H9 (cell line): ENCODE measurements around the gene TMEM106C. TPM values are rescaled to one million over a fixed set of nuclear protein-coding genes. Genes with fewer than 3 reads are reported as not detected.

ENCODE experiments used
- DNase-seq: peaks from one replicate; pipeline ENCODE4 v3.0.0-alpha.2; 2017
- H2AFZ ChIP-seq: one replicate; pipeline ENCODE4 v1.6.1; 2013; ENCODE audit warnings: mild to moderate bottlenecking, low read length, control low read depth, moderate library complexity
- H2AK5ac ChIP-seq: 2 replicates; pipeline ENCODE4 v1.6.1; 2013; ENCODE audit warnings: low read length, control low read depth, mixed read lengths; ENCODE audit not compliant: insufficient read length
- H2BK120ac ChIP-seq: one replicate; pipeline ENCODE4 v1.6.1; 2013; ENCODE audit warnings: low read depth, mild to moderate bottlenecking, low read length, control low read depth, inconsistent platforms; ENCODE audit not compliant: poor library complexity, severe bottlenecking
- H2BK12ac ChIP-seq: 2 replicates; pipeline ENCODE4 v1.6.1; 2013; ENCODE audit warnings: low read length, control low read depth, mixed read lengths, low read depth; ENCODE audit not compliant: insufficient read length
- H2BK15ac ChIP-seq: 2 replicates; pipeline ENCODE4 v1.6.1; 2013; ENCODE audit warnings: low read depth, low read length, control low read depth
- H2BK20ac ChIP-seq: one replicate; pipeline ENCODE4 v1.6.1; 2013; ENCODE audit warnings: low read depth, mild to moderate bottlenecking, low read length, control low read depth, inconsistent platforms; ENCODE audit not compliant: poor library complexity, severe bottlenecking
- H2BK5ac ChIP-seq: 2 replicates; pipeline ENCODE4 v1.6.1; 2013; ENCODE audit warnings: low read length, control low read depth, mixed read lengths; ENCODE audit not compliant: insufficient read length
- H3K14ac ChIP-seq: 2 replicates; pipeline ENCODE4 v1.6.1; 2013; ENCODE audit warnings: low read length, control low read depth; ENCODE audit not compliant: insufficient read depth
- H3K18ac ChIP-seq: 2 replicates; pipeline ENCODE4 v1.6.1; 2013; ENCODE audit warnings: low read depth, mild to moderate bottlenecking, mixed read lengths, low read length, control low read depth; ENCODE audit not compliant: insufficient read length
- H3K23ac ChIP-seq: 2 replicates; pipeline ENCODE4 v1.6.1; 2013; ENCODE audit warnings: low read length, control low read depth, mixed read lengths, low read depth; ENCODE audit not compliant: insufficient read length
- H3K23me2 ChIP-seq: 2 replicates; pipeline ENCODE4 v1.6.1; 2013; ENCODE audit warnings: low read depth, mild to moderate bottlenecking, mixed read lengths, low read length, control low read depth; ENCODE audit not compliant: insufficient read length, poor library complexity, severe bottlenecking
- H3K27ac ChIP-seq: 2 replicates; pipeline ENCODE4 v1.5.1; 2013; ENCODE audit warnings: low read length, control low read depth, mixed read lengths, low read depth; ENCODE audit not compliant: insufficient read length
- H3K27me3 ChIP-seq: 2 replicates; pipeline ENCODE4 v1.6.1; 2013; ENCODE audit warnings: low read length, control low read depth, inconsistent platforms; ENCODE audit not compliant: insufficient read depth
- H3K4ac ChIP-seq: 2 replicates; pipeline ENCODE4 v1.6.1; 2013; ENCODE audit warnings: low read depth, mild to moderate bottlenecking, control low read depth, inconsistent platforms, low read length, moderate library complexity
- H3K4me1 ChIP-seq: 2 replicates; pipeline ENCODE4 v1.6.1; 2013; ENCODE audit warnings: low read length, control low read depth, inconsistent platforms; ENCODE audit not compliant: insufficient read depth
- H3K4me2 ChIP-seq: 2 replicates; pipeline ENCODE4 v1.6.1; 2013; ENCODE audit warnings: low read length, control low read depth, mixed read lengths; ENCODE audit not compliant: insufficient read length, insufficient read depth
- H3K56ac ChIP-seq: 2 replicates; pipeline ENCODE4 v1.6.1; 2013; ENCODE audit warnings: low read depth, mild to moderate bottlenecking, mixed read lengths, low read length, control low read depth; ENCODE audit not compliant: insufficient read length
- H3K79me1 ChIP-seq: 2 replicates; pipeline ENCODE4 v1.6.1; 2013; ENCODE audit warnings: low read depth, mild to moderate bottlenecking, moderate library complexity, low read length, control low read depth, inconsistent platforms; ENCODE audit not compliant: insufficient read depth, poor library complexity, severe bottlenecking
- H3K79me2 ChIP-seq: 2 replicates; pipeline ENCODE4 v1.6.1; 2013; ENCODE audit warnings: low read length, control low read depth, inconsistent platforms; ENCODE audit not compliant: insufficient read depth
- H3K9ac ChIP-seq: 2 replicates; pipeline ENCODE4 v1.6.1; 2013; ENCODE audit warnings: low read length, control low read depth, mixed read lengths; ENCODE audit not compliant: insufficient read length; ENCODE audit errors: extremely low read depth
- H3K9me3 ChIP-seq: one replicate; pipeline ENCODE4 v1.6.1; 2013; ENCODE audit warnings: low read depth, low read length, inconsistent platforms; ENCODE audit not compliant: control insufficient read depth
- H3T11ph ChIP-seq: one replicate; pipeline ENCODE4 v1.6.1; 2013; ENCODE audit warnings: mild to moderate bottlenecking, low read length, control low read depth, inconsistent platforms
- H4K20me1 ChIP-seq: one replicate; pipeline ENCODE4 v1.6.1; 2013; ENCODE audit not compliant: control insufficient read depth, insufficient read length, insufficient read depth
- H4K5ac ChIP-seq: 2 replicates; pipeline ENCODE4 v1.6.1; 2013; ENCODE audit warnings: low read depth, mild to moderate bottlenecking, mixed read lengths, low read length, control low read depth; ENCODE audit not compliant: insufficient read length
- H4K8ac ChIP-seq: replicated peaks from 2 replicates; pipeline ENCODE4 v1.6.1; 2013; ENCODE audit warnings: low read length, control low read depth, mixed read lengths, low read depth; ENCODE audit not compliant: insufficient read length
- H4K91ac ChIP-seq: 2 replicates; pipeline ENCODE4 v1.6.1; 2013; ENCODE audit warnings: low read depth, mild to moderate bottlenecking, moderate library complexity, mixed read lengths, low read length, control low read depth; ENCODE audit not compliant: insufficient read length
- H3K27ac Mint-ChIP-seq, 3 experiments: 2 replicates in 2 of 3; 3 replicates in 1 of 3; pipeline ENCODE4 v1.8.0; 2020 to 2021; ENCODE audit warnings: mixed read lengths in 3 of 3, mild to moderate bottlenecking in 1 of 3, moderate library complexity in 1 of 3
- H3K27me3 Mint-ChIP-seq: 2 replicates; pipeline ENCODE4 v1.8.0; 2021; ENCODE audit warnings: low read depth, mild to moderate bottlenecking, moderate library complexity, mixed read lengths
- H3K36me3 Mint-ChIP-seq, 3 experiments: 2 replicates in 2 of 3; 3 replicates in 1 of 3; pipeline ENCODE4 v1.8.0; 2020 to 2021; ENCODE audit warnings: low read depth in 3 of 3, mixed read lengths in 3 of 3; ENCODE audit not compliant: insufficient read depth in 1 of 3
- H3K4me1 Mint-ChIP-seq, 2 experiments: 2 replicates each; pipeline ENCODE4 v1.8.0; 2020; ENCODE audit warnings: mixed read lengths in 2 of 2
- H3K4me3 Mint-ChIP-seq, 2 experiments: 2 replicates in 1 of 2; 3 replicates in 1 of 2; pipeline ENCODE4 v1.8.0; 2020 to 2021; ENCODE audit warnings: mild to moderate bottlenecking in 2 of 2, mixed read lengths in 2 of 2, moderate library complexity in 1 of 2
- H3K9me3 Mint-ChIP-seq, 2 experiments: 2 replicates in 1 of 2; 3 replicates in 1 of 2; pipeline ENCODE4 v1.8.0; 2020; ENCODE audit warnings: mild to moderate bottlenecking in 2 of 2, mixed read lengths in 2 of 2, moderate library complexity in 1 of 2
- WGBS: extraction: QIAGEN DNeasy Blood & Tissue Kit; methylation state at CpG from one replicate; pipeline ENCODE4 v1.1.7; 2013; ENCODE audit warnings: missing lambda C conversion rate, low lambda C conversion rate, mixed read lengths; ENCODE audit not compliant: insufficient read length; ENCODE audit errors: extremely low coverage; 5-methylcytosine and 5-hydroxymethylcytosine counted together
- total RNA-seq: library from RNA; stranded (reverse); gene quantifications from 2 replicates; pipeline ENCODE4 v1.2.1, GENCODE V29; 2021
- TF ChIP-seq, protein P1 (sequence below): fragments of 200-600 bp; sonication (generic); conservative IDR thresholded peaks from 3 replicates; pipeline ENCODE4 v1.8.0; 2021; ENCODE audit warnings: antibody characterized with exemption, mild to moderate bottlenecking

Gene TMEM106C
- total RNA-seq, 1 experiment from 2014 or later, result 43.7 TPM

DNA sequence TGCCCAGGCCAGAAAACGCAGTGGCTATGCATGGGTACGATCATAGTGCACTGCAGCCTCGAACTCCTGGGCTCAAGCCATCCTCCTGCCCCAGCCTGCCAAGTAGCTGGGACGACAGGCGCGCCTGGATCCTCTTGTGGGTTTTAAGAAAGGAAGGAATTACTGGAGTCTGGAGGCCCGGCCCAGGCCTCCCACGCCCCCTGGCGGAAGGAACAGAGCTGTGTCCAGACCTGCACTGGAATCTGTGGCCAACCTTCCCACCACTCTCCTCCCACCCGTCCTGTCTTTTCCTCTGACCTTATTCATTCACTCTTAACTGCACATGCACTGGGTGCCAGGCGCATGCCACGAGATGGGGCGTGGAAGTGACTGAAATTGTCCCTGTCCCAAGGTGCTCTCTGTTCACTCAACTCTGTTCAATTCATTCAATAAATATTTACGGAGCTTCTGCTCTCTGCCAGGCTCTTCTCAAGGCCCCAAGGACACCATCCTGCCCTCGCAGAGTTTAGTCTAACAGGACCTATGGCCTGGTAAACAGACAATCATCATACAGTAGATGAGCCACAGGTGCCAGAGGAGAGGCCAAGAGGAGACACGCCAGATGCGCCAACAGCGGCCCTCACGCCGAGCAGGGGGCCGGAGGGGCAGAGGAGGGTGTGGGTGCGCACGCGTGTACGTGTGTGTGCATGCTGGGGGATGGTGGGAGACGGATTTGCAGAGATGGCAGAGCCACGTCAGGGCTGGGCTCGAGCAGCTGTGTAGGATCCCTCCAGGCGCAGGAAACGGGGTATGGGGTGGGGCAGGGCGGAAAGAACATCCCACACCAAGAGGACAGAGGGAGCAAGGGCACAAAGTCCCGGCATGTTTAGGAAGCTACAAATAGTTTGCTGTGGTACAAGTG, 13.7 kb upstream of the TMEM106C start:
- H3K36me3 Mint-ChIP-seq, result no peaks in the 10 kb centered on the region
- no peaks in the 10 kb centered on the region for H3K79me2 ChIP-seq
- H3K56ac ChIP-seq, result no peak overlapping the region
- peaks cover 23% of the 10 kb centered on the region for H3K27me3 Mint-ChIP-seq
- no CpG with 5 or more reads among the region's 32 CpGs for WGBS
- no peak overlapping the region for H2BK20ac ChIP-seq
- no peak overlapping the region for H3K14ac ChIP-seq
- H4K20me1 ChIP-seq, result peaks cover 2% of the 10 kb centered on the region
- H3K27ac Mint-ChIP-seq, result no peak overlapping the region
- H3K4ac ChIP-seq, result no peak overlapping the region
- no peak overlapping the region for H2BK120ac ChIP-seq
- H3K23ac ChIP-seq, result no peak overlapping the region
- no peak overlapping the region for H2BK12ac ChIP-seq
- no peak overlapping the region for H3T11ph ChIP-seq
- H3K27me3 ChIP-seq, result no peaks in the 10 kb centered on the region
- H3K9me3 ChIP-seq, result no peaks in the 10 kb centered on the region
- no peak overlapping the region for H4K5ac ChIP-seq
- H4K91ac ChIP-seq, result no peak overlapping the region
- H3K4me2 ChIP-seq, result no peak overlapping the region
- H3K9me3 Mint-ChIP-seq, result no peaks in the 10 kb centered on the region; a peak in 1 of 5 replicates
- H3K27ac ChIP-seq, result no peak overlapping the region
- H2AFZ ChIP-seq, result no peak overlapping the region
- no peaks in the 10 kb centered on the region for H3K79me1 ChIP-seq
- DNase-seq, result peak; percentile 91
- no peaks in the 10 kb centered on the region for H3K4me1 ChIP-seq
- H2BK5ac ChIP-seq, result no peak overlapping the region
- H2BK15ac ChIP-seq, result no peak overlapping the region
- H2AK5ac ChIP-seq, result no peak overlapping the region
- H3K4me3 Mint-ChIP-seq, result no peak overlapping the region
- no peak overlapping the region for H4K8ac ChIP-seq
- H3K9ac ChIP-seq, result no peak overlapping the region
- no peak overlapping the region for H3K18ac ChIP-seq
- H3K23me2 ChIP-seq, result no peaks in the 10 kb centered on the region
- H3K4me1 Mint-ChIP-seq, result peaks cover 16 to 20% of the 10 kb centered on the region in 2 experiments
- TF ChIP-seq, protein P1, sequence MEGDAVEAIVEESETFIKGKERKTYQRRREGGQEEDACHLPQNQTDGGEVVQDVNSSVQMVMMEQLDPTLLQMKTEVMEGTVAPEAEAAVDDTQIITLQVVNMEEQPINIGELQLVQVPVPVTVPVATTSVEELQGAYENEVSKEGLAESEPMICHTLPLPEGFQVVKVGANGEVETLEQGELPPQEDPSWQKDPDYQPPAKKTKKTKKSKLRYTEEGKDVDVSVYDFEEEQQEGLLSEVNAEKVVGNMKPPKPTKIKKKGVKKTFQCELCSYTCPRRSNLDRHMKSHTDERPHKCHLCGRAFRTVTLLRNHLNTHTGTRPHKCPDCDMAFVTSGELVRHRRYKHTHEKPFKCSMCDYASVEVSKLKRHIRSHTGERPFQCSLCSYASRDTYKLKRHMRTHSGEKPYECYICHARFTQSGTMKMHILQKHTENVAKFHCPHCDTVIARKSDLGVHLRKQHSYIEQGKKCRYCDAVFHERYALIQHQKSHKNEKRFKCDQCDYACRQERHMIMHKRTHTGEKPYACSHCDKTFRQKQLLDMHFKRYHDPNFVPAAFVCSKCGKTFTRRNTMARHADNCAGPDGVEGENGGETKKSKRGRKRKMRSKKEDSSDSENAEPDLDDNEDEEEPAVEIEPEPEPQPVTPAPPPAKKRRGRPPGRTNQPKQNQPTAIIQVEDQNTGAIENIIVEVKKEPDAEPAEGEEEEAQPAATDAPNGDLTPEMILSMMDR, result peak; percentile 94
